HG03520 (cell line): ENCODE measurements around the gene FARP1.

Source experiments
- ATAC-seq: cut with Tn5 transposase; IDR thresholded peaks from one replicate; pipeline ENCODE4 v1.9.1; 2021; ENCODE audit warnings: mild to moderate bottlenecking, moderate library complexity; ENCODE audit not compliant: unreplicated experiment

Gene FARP1

DNA sequence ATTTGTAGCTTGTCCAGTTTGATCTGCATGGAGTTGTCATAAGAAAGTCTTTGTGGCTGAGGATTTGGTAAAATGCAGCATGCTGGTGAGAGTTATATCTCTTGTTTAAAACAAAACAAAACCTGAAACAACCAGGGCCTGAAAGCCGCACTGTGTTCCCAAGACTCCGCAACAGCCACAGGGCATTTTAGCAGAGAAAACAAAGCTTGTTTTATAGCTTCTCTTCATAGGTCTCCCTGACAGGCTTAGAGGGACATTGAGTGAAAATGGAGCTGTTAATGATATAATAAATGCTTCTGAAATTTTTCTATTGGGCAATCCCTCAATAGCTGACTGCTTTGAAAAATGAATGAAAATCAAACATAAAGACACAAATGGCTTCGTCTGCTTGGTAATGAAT is 182.8 kb downstream of the FARP1 start:
- no peak for ATAC-seq

- no peak for ATAC-seq
Measured at GRCh38 chr13:98326291-98326690, 183.4 kb downstream of the FARP1 start.

- ATAC-seq, result no peak
Measured at GRCh38 chr13:98327371-98328270, 184.7 kb downstream of the FARP1 start.

- no peak for ATAC-seq
Measured at GRCh38 chr13:98328511-98328910, 185.6 kb downstream of the FARP1 start.

DNA sequence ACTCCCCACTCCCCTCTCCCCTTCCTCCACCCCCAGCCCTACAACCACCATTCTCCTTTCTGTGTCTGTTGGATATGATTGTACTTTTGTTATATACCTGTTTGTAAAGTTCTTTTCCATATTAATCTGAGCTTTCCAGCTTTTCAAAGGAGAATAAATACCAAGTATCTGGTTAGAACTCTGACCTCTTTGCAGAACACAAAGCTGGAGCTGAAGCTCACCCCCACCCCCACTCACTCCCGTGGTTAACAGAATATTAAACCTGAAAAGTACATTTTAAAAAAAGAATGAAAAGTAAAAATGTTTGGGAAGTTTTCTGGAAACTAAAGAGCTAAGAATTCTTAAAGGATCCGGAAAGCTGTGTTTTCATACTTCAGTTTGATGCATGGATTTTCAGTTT is 189.3 kb downstream of the FARP1 start:
- ATAC-seq, result no peak

- no peak for ATAC-seq
Measured at GRCh38 chr13:98332691-98333090, 189.8 kb downstream of the FARP1 start.

DNA sequence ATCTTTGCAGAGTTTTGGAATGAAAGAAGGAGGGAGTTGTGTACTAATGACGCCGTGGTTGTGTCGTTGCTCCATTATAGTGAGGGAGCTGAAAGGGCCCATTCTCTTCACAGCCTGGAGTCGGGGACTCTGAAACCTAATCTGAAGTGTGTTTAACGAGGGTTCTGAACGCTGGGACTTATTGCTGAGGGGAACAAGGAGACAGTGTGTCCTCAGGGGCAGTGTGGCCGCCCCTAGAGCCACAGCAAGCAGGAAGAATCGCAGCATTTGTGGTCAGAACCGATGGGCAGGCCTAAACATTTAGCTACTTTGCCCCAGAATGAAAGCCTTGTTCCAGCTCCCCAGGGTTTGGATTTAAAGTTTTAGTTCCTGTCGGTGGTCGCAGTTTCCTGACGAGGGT is 190.6 kb downstream of the FARP1 start:
- no peak for ATAC-seq

DNA sequence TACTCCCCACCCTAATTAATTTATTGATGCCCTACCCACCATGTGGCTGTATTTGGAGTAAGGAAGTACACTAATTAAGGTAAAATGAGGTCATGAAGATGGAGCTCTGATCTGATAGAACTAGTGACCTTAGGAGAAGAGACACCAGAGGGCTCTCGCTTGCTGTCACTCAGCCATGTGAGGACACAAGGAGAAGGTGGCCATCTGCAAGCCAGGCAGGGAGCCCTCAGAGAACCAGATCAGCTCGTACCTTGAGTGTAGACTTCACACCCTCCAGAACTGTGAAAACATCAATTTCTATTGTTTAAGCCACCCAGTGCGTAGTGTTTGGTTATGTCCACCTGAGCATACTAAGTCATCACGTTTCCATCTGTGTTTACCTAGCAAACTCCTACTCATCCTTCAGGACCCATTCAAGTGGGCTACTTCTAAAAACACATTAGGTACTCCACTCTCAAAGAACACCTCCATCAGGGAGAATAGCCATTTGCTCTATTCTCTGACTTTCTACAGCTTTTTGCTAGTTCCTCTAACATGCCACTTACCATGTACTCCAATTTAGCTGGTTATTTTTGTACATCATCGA is 191.8 kb downstream of the FARP1 start:
- ATAC-seq, result no peak

DNA sequence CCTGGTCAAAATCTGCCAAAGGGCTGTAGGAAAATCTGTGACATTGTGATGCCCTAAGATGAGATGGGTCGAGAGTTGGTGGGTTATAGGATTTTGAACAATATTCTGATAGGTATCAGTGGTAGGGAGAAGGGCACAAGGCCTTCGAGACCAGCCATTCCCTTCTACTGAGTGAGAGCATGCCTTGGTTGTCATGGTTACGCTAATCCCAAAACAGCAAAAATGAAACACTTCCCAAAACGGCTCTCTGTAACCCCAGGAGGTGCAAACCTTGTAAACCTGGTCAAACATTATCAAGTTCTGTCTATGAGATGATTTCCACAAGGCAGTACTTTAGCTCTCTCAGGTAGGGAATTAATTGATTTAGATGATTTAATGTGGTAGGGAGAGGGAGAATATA is 192.8 kb downstream of the FARP1 start:
- ATAC-seq, result no peak

DNA sequence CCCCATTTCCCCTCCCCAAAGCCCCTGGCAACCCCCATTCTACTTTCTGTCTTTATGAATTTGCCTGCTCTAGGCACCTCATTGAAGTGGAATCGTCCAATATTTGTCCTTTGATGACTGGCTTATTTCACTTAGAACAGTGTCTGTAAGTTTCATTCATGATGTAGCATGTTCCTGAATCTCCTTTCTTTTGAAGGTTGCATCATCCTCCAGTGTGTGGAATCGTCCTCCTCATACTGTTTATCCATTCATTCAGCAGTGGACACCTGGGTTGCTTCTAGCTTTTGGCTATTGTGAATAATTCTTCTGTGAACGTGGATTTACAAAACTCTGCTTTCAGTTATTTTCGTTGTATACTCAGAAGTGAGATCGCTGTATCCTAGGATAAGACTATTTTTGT is 195.4 kb downstream of the FARP1 start:
- no peak for ATAC-seq

DNA sequence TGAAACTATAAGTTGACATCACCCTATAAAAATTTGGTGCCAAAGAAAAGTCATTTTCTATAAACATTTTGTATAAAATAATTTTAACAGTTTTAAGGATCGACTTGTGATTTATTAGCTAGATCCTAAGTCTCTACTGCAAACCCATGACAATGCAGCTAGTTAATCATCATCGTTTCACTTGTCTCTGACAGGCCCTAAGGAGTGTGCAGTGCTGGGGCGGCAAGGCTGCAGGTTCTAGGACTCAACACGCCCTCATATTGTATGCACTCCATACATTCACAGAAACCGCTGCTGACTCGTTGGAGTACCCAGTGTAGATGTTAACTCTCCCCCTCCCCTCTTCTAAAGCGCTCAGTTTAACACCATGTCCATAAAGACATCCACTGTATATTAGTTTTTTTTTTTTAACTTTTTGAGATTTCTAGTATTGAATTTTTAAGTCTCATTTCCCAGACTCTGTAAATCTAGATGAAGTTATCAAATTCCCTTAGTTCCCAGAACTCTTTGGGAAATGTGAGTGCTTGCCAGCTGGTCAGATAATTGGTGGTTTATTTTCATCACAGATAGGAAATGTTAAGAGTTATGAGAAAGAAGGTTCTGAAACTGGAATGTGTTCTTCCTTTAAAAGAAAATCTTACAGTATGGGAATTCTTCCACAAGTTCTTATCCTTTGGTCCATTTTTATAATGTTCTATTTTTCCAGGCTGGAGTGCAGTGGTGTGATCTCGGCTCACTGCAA is 197.0 kb downstream of the FARP1 start:
- ATAC-seq, result no peak

DNA sequence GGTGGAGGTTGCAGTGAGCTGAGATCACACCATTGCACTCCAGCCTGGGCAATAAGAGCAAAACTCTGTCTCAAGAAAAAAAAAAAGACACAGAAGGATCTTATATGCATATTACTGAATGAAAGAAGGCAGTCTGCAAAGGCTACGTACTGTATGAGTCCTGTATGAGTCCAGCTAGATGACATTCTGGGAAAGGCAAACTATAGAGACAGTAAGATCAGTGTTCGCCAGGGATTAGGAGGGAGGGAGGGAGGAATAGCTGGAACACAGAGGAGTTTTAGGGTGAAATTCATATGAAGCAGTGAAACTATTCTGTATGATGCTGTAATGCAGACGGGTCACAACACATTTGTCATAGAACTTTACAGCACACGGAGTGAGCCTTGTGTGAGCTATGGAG is 200.1 kb downstream of the FARP1 start:
- no peak for ATAC-seq

GRCh38 chr13:98343461-98343860 is 200.6 kb downstream of the FARP1 start:
- ATAC-seq, result no peak

DNA sequence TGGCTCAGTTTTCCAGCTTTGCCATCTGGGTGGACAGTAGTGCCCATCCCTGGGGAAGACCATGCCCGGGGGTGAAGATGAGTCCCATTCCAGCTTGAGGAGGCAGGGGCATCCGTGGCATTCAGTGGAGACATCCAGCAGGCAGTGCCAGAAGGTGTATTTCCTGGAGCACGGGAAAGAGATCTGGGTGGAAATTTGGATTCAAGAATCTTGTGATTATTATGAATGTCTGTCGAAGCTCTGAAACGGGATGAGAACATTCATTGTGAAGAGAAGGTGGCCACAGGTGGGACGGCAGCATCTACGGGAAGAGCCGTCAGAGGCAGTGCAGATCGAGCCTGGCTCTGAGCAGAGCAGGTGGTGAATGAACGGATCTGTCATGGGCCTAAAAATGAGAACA is 201.5 kb downstream of the FARP1 start:
- ATAC-seq, result no peak

- ATAC-seq, result no peak
Measured at GRCh38 chr13:98345107-98345935, 202.4 kb downstream of the FARP1 start.

DNA sequence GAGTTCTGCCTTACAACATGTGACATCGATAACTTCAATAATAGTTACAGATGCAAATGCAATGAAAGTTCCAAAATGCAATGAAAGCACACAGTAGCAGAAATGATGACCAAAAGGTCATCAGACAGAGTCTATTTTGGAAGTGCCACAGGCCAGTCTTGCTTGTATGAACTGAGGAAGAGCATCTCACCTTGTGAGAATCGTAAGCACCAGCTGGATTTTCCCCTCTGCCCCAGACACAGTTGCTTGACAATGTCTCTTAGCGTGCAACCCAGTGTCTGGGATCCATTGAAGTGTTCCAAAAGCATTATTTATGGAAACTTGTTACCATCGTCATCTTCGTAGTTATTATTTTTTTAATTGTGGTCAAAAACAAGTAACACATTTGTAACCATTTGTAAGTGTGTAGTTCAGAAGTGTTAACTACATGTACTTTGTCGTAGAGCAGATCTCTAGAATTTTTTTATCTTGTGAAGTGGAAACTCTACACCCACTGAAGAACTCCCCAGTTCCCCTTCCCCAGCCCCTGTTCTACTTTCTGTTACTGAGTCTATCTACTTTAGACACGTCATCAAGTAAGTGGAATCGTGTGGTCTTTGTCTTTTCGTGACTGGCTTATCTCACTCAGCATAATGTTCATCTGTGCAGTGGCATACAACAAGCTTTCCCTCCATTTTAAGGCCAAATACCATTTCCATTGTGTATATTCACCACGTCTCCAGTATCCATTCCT is 204.2 kb downstream of the FARP1 start:
- ATAC-seq, result no peak

DNA sequence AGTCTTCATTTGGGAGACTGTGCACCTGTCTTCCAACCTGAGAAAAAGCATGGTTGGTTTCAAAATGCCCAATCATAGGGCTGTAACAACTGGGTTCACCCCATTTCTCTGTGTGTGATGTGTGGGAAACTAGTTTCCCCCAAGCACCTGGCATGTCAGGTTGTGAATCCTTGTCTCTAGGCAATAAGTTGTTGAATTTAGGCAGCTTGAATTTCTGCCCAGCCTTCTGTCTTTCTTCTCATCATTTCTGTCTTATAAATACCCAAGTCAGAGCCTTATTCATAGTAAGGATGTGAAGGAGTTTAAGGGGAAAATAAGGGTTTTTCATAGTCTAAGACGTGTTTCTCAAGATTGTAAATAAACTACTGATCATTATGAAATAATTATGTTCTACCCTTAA is 204.9 kb downstream of the FARP1 start:
- ATAC-seq, result no peak

DNA sequence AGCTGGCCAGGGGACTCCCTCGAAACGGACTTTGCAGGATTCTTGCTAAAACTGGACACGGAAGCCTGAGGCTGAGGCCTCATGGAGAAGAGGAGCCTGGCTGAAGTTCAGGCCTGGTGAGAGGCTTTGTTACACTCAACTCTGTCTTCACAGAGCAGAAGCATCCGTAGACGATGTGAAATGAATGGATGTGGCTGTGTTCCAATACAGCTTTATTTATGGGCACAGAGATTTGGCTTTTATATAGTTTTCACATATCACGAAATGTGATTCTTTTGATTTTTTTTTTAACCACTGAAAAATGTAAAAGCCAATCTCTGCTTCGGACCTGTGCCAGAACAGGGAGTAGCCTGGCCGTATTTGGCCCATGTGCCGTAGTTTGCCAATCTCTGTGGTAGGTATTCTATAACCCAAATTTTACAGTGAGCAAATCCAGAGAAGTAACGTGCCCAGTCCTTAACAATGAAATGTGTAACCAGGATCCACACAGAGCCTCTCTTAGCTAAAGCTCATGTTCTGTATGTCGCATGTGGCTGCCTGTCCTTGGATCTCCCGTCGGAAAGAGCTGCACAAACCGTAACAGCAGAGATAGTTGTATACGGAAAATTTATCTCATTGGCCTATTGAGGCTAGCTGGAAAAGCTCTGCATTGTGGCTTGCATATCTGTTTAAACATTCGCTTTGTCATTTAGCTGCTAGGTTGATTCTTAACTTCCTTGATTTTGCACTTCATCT is 205.7 kb downstream of the FARP1 start:
- ATAC-seq, result no peak

DNA sequence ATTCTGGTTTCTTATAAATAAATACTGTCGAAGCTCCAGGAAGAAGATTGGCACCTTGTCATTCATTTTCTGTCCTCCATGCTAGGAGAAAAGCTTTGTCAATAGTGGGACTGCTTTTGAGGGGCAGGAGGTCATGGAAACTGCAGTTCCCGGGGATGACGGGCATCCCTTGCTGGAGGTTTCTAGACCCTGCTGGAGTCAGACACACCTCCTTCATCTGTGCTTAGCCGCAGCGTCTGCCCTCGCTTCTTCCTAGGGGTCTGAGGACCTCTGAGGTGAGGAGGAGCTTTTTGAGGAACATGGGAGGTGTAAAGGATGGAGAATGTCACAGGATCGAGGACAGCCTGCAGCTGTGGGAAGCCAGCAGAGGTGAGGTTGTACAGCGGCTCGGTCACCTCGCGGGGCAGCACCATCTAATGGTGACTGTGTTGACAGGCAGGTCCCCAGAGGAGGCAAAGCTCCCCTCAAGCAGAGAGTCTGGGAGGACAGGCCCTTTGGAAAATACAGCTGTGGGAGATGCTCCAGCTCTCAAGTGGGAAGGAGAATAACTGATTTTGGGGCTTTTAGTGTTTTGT is 206.9 kb downstream of the FARP1 start:
- no peak for ATAC-seq
